ENCODE data around the gene HSFX4. TPM values are rescaled to one million over a fixed set of nuclear protein-coding genes. Genes with fewer than 3 reads are reported as not detected.
"Not testable (repeated sequence)": the region's sequence is repeated elsewhere in the genome, so short reads cannot be mapped to it uniquely, and the experiment has no call there.

The HSFX4 gene, protein sequence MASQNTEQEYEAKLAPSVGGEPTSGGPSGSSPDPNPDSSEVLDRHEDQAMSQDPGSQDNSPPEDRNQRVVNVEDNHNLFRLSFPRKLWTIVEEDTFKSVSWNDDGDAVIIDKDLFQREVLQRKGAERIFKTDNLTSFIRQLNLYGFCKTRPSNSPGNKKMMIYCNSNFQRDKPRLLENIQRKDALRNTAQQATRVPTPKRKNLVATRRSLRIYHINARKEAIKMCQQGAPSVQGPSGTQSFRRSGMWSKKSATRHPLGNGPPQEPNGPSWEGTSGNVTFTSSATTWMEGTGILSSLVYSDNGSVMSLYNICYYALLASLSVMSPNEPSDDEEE
- total RNA-seq (not detected), polyA plus RNA-seq (under 1 TPM in 1 of 2 donors, not detected in 1; 0.03 TPM)
- long read RNA-seq, donor 1 = 0 reads
- long read RNA-seq, donor 2 = 0 reads
- long read RNA-seq, donor 3 = 0 reads
- long read RNA-seq, donor 4, partial matches to known transcripts = 10 of 10 reads
- long read RNA-seq, donor 4, other reads (novel, unspliced or antisense) = 0 of 10 reads
- long read RNA-seq, donor 5, partial matches to known transcripts = 22 of 22 reads
- long read RNA-seq, donor 5, other reads (novel, unspliced or antisense) = 0 of 22 reads

DNA sequence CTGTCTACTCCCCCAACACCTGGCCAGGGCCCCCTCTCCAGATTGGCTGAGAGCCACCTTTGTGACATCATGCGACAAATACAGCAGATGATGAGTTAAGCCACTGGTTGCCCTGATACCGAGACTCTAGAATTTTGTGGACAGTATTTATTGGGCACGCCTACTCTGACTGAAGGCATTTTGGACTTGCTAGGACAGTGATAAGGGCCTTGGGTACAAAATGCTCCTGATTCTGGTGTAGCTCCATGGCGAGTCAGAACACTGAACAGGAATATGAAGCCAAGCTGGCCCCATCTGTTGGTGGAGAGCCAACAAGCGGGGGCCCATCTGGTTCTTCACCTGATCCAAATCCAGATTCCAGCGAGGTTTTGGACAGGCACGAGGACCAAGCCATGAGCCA is at the start of gene HSFX4:
TSS of gene HSFX4 (plus strand) at position 174 of the 400 bp plus-strand sequence. CDS start at position 246, 72 bp downstream.
- not testable (repeated sequence) for H3K36me3 ChIP-seq (ENCODE audit: control insufficient read depth in 4 of 4, insufficient read depth in 4 of 4, low read length in 4 of 4); DNase-seq; ATAC-seq (ENCODE audit: insufficient read depth, low FRiP score); H3K27ac ChIP-seq (ENCODE audit: low read depth in 1 of 2, low read length in 1 of 2); H3K27me3 ChIP-seq (ENCODE audit: control insufficient read depth in 3 of 3, insufficient read depth in 3 of 3, low read length in 2 of 3); H3K9ac ChIP-seq (ENCODE audit: insufficient read depth in 1 of 2, low read length in 2 of 2); H3K4me1 ChIP-seq (ENCODE audit: control insufficient read depth in 5 of 5, insufficient read depth in 5 of 5, low read length in 5 of 5); H3K4me3 ChIP-seq; H3K9me3 ChIP-seq (ENCODE audit: control insufficient read depth in 4 of 4, insufficient read depth in 3 of 4, low read length in 3 of 4)
- 75 to 100% methylated on average over 1 to 3 of the region's 7 CpGs for WGBS, 2 donors

DNA sequence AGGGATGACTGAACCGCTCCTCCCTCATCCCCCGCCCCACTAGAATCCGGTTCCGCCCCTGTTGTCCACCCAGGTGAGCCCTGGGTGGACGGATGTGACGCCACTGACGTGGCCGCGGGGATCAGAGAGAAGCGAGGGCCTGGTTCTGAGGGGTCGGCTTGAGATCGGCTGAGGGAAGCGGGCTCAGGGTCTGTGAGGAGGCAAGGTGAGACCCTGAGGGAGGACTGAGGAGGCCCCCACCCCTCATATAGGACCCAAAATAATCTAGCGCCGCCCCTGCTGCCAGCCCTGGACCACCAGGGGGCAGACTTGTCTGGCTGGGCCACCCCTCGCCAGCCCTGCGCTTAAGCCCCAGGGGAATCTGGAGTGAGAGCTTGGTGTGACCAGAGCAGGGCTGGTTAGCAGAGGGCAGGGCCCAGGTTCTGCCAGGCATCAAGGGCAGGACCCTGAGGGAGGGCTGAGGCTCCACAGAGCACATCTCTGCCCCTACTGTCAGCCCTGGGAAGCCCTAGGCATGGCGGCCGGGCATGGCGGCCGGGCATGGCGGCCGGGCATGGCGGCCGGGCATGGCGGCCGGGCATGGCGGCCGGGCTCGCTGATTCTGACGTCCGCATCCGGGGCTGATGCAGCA is 48.2 kb upstream of the HSFX4 start, which contains the start of gene MAGEA8:
TSS of gene MAGEA8 (plus strand) at position 103 of the 631 bp plus-strand sequence. CDS start 3,090 bp downstream, outside the sequence.
- ATAC-seq (ENCODE audit: insufficient read depth, low FRiP score) = no peak
- WGBS, 2 donors = 92 to 96% methylated on average over 33 of the region's 33 CpGs
- TF ChIP-seq, protein P1, sequence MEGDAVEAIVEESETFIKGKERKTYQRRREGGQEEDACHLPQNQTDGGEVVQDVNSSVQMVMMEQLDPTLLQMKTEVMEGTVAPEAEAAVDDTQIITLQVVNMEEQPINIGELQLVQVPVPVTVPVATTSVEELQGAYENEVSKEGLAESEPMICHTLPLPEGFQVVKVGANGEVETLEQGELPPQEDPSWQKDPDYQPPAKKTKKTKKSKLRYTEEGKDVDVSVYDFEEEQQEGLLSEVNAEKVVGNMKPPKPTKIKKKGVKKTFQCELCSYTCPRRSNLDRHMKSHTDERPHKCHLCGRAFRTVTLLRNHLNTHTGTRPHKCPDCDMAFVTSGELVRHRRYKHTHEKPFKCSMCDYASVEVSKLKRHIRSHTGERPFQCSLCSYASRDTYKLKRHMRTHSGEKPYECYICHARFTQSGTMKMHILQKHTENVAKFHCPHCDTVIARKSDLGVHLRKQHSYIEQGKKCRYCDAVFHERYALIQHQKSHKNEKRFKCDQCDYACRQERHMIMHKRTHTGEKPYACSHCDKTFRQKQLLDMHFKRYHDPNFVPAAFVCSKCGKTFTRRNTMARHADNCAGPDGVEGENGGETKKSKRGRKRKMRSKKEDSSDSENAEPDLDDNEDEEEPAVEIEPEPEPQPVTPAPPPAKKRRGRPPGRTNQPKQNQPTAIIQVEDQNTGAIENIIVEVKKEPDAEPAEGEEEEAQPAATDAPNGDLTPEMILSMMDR (IDR thresholded peaks at IDR 0.05; ENCODE audit: control extremely low read depth, extremely low read depth) = no peak

DNA sequence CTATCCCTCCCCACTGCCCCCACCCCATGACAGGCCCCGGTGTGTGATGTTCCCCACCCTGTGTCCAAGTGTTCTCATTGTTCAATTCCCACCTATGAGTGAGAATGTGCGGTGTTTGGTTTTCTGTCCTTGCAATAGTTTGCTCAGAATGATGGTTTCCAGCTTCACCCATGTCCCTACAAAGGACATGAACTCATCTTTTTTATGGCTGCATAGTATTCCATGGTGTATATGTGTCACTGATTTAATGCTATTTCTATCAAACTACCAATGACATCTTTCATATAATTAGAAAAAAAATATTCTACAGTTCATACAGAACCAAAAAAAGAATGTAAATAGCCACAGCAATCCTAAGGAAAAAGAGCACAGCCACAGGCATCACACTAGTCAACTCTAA is 38.5 kb upstream of the HSFX4 start:
- not testable (repeated sequence) for DNase-seq; H3K9ac ChIP-seq (ENCODE audit: insufficient read depth in 1 of 2, low read length in 2 of 2); ATAC-seq (ENCODE audit: insufficient read depth, low FRiP score); H3K4me1 ChIP-seq (ENCODE audit: control insufficient read depth in 5 of 5, insufficient read depth in 5 of 5, low read length in 5 of 5); H3K9me3 ChIP-seq (ENCODE audit: control insufficient read depth in 4 of 4, insufficient read depth in 3 of 4, low read length in 3 of 4); H3K27ac ChIP-seq (ENCODE audit: low read depth in 1 of 2, low read length in 1 of 2); H3K36me3 ChIP-seq (ENCODE audit: control insufficient read depth in 4 of 4, insufficient read depth in 4 of 4, low read length in 4 of 4); H3K27me3 ChIP-seq (ENCODE audit: control insufficient read depth in 3 of 3, insufficient read depth in 3 of 3, low read length in 2 of 3); H3K4me3 ChIP-seq
- WGBS, 2 donors = 87 to 95% methylated on average over 1 to 2 of the region's 2 CpGs

More for the DNA sequence above, 48.2 kb upstream of the HSFX4 start, which contains the start of gene MAGEA8:
- Histone ChIP-seq H3K9me3 (ENCODE audit: control insufficient read depth in 4 of 4, insufficient read depth in 3 of 4, low read length in 3 of 4) (peaks cover 0 to 1% (median 0%) of the 10 kb centered on the region in 4 donors), H3K27me3 (ENCODE audit: control insufficient read depth in 3 of 3, insufficient read depth in 3 of 3, low read length in 2 of 3) (peaks cover 0 to 3% (median 0%) of the 10 kb centered on the region in 3 donors), H3K4me1 (ENCODE audit: control insufficient read depth in 5 of 5, insufficient read depth in 5 of 5, low read length in 5 of 5) (no peaks in the 10 kb centered on the region), H3K36me3 (ENCODE audit: control insufficient read depth in 4 of 4, insufficient read depth in 4 of 4, low read length in 4 of 4) (no peaks in the 10 kb centered on the region), H3K4me3 (no peak within 1 kb of the TSS), H3K27ac (ENCODE audit: low read depth in 1 of 2, low read length in 1 of 2) (no peak within 1 kb of the TSS), H3K9ac (ENCODE audit: insufficient read depth in 1 of 2, low read length in 2 of 2) (no peak within 1 kb of the TSS)
- DNase-seq = no peak

DNA sequence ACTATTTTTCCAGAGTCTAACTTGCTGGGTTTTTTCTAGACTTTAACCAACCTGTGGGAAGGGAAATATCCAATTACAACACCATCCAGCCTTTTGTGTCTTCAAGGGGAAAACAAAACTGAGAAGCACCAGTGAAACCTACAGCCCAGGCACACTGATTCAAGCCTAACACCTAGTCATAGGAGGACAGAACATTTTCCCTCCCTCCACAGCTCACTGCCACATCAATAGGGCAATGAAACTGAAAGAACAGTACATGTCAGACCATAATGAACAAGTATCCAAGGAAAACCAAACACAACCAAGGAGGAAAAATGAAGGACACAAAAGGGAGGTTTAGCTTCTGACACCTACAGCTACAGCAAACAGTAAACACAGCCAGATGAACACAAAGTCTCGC is 30.8 kb upstream of the HSFX4 start:
- TF ChIP-seq, protein P1 (IDR thresholded peaks at IDR 0.05; ENCODE audit: control extremely low read depth, extremely low read depth) = no peak
- H3K4me3 ChIP-seq = no peak overlapping the region
- WGBS, 2 donors = 60 to 90% methylated on average over 1 of the region's 1 CpG
- no peaks in the 10 kb centered on the region for H3K27me3 ChIP-seq (ENCODE audit: control insufficient read depth in 3 of 3, insufficient read depth in 3 of 3, low read length in 2 of 3)
- DNase-seq = no peak
- no peak overlapping the region for H3K9ac ChIP-seq (ENCODE audit: insufficient read depth in 1 of 2, low read length in 2 of 2)
- no peak for ATAC-seq (ENCODE audit: insufficient read depth, low FRiP score)
- no peaks in the 10 kb centered on the region for H3K9me3 ChIP-seq (ENCODE audit: control insufficient read depth in 4 of 4, insufficient read depth in 3 of 4, low read length in 3 of 4)
- no peaks in the 10 kb centered on the region for H3K36me3 ChIP-seq (ENCODE audit: control insufficient read depth in 4 of 4, insufficient read depth in 4 of 4, low read length in 4 of 4)
- no peak overlapping the region for H3K27ac ChIP-seq (ENCODE audit: low read depth in 1 of 2, low read length in 1 of 2)
- H3K4me1 ChIP-seq (ENCODE audit: control insufficient read depth in 5 of 5, insufficient read depth in 5 of 5, low read length in 5 of 5) = no peaks in the 10 kb centered on the region

Measured in lung (tissue), 16 donors.